GM18868 (cell line): ENCODE results near the gene GCLC.

ENCODE experiments used
- ATAC-seq: cut with Tn5 transposase; IDR thresholded peaks from one replicate; pipeline ENCODE4 v1.9.1; 2021; ENCODE audit warnings: mild to moderate bottlenecking, moderate library complexity; ENCODE audit not compliant: unreplicated experiment

The GCLC gene

DNA sequence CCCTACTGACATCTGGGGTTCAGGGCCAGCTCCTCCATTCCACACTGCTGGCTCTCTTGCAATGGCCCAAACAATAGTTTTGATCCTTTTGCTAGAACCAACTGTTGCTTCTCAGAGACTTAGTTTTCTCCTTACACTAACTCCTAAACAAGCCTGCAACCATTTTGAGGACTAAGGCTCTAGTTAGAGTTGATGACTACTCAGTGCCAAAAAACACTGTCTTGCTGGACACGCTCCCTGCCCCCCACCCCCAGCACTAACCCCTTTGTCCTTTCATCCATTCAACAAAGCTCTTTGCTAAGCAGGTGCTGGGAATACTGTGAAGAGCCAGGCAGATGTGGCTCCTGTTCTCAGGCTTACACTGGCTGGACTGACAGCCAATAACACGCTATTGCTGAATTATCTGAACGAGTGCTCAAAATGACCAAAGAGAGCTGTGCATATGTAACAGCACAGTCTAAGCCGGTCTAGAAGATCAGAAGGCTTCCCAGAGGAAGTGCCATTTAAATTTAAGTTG, 17.6 kb downstream of the GCLC start:
- no peak for ATAC-seq

GRCh38 chr6:53526000-53526399, 18.9 kb downstream of the GCLC start:
- no peak for ATAC-seq

DNA sequence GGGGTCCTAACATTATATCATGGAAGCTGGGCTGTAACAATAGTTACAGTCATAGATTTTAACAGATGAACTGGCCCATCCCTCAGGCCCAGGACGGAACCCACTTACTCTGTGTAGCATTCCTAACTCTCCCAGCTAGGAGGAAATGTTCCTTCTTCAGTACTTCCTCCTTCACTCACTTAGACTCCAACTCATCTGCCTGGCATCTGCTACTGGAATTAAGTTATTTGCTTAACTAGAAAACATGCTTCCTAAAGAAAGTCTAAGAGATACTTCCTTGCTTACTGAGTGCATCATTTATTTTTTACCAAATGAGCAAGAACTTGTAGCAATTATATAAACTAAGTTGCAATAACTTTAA, 20.5 kb downstream of the GCLC start:
- no peak for ATAC-seq

DNA sequence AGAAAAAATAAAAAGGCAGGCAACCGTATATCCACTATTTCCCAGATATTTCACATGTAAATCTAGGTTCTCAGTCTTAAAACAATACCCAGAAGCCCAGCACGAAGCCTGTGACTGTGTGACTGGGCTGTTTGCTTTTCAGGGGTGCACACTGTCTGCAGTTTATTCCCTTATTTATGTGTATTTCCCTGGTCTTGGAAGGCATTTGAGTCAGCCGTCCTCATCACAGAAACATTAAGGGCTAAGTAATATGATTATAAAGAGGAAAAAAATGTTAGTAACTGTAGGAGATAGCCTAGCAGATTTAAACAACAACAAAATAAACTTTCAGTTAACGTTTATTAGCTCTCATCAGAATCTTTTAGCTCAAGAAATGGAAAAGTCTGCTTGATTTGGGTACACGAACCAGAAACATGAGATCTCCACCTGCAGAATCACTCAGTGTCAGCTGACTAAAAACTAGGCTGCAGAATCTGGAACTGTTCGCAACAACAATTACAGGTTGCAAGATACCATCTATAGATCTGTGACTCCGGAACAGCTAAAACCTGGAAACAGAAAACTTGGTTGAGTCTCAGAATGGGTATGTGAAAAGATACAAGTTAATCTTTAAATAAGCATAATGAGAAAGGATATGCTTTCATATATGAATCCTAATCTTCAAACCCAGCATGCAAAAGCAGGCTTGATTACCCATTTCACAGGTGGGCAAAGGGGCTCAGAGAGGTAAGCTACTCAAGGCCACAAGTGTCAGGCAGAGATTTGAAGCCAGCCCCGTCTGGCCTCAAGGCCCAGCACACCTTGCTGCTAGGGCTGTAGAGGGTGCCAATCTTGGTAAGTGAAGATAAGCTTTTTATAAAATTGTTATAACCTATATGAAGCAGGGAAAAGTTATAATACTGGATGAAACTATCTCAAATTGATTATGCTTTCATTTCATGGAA, 21.1 kb downstream of the GCLC start:
- ATAC-seq = no peak

DNA sequence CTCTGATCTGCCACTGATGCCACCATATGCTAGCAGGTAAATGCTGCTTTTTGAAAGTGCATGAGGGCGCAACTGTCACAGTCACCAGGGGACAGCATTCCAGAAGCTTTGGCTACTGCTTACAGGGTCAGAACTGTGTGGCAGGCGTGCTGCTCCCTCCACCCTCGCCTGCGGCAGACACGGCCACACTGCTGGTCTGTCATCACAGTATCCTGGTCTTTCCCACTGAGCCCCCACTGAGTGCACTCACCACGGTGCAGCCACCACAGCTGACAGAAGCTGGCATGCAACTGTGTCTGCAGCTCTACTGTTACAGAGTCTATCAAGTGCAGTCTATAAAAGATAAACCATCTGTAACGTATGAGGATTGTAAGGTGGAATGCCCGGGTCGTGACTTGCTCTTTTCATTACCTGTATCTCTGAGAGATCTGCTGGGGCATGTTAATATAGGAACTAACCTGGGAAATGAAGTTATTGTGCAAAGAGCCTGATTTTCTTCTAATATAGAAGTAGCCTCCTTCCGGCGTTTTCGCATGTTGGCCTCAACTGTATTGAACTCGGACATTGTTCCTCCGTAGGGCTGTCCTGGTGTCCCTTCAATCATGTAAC, 24.5 kb downstream of the GCLC start:
- no peak for ATAC-seq

- ATAC-seq = no peak
These were observed 26.0 kb downstream of the GCLC start for GRCh38 chr6:53518862-53519261.

GRCh38 chr6:53517021-53517420, 27.9 kb downstream of the GCLC start:
- no peak for ATAC-seq

DNA sequence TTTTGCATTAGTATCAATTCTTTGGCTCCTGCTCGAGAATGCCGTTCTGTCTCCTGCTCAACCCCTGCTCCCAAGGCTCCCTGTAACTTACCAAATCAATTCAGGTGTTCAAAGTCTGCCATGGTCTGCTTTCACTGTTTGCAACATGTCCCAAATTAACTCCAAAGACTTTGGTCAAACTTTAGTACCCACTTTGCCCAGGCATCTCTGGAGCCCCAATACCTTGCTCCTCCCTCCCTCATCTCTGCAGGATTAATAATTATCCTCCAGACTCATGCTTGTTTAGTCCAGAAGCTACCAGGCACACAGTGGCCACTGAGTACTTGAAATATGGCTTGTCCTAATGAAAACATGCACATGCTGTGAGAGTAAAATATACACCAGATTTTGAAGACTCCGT, 30.2 kb downstream of the GCLC start:
- ATAC-seq = no peak

GRCh38 chr6:53513519-53513966, 31.4 kb downstream of the GCLC start:
- ATAC-seq = no peak

GRCh38 chr6:53513056-53513455, 31.8 kb downstream of the GCLC start:
- no peak for ATAC-seq

DNA sequence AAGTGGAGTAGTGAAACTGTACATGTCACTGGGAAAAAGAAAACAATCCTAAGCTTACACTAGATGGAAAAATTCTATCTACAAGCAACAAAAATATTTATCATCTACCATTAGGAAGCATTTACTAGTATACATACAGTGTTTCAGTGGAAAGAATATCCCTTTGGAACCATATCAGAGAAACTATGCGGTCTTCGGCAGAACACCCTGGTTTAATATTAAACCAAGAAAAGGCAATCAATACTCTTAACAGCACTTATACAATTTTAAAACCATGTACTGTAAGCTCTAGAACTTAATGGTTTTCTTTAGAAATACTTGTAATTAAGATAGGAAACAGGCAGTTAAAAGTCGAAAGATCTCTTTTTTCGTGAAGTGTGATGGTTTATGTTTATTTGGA, 32.3 kb downstream of the GCLC start:
- ATAC-seq = no peak

- no peak for ATAC-seq
These were observed 34.2 kb downstream of the GCLC start for GRCh38 chr6:53510746-53511145.

DNA sequence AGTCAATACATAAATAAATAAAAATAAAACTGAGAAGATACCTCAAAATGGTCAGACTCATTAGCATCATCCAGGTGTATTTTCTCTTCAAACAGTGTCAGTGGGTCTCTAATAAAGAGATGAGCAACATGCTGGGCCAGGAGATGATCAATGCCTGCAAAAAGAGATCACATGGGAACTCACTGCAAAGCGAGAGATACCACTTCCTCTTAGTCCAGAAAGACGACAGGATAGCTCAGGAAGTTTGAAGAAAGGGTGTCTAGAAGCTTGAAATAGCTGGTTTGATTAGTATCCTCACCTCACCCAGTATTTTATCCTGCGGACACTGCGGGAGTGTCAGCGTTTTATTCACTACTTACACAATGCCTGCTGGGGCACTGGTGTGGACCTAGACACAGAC, 38.0 kb downstream of the GCLC start:
- no peak for ATAC-seq

- ATAC-seq = no peak
These were observed 40.4 kb downstream of the GCLC start for GRCh38 chr6:53504512-53504911.

DNA sequence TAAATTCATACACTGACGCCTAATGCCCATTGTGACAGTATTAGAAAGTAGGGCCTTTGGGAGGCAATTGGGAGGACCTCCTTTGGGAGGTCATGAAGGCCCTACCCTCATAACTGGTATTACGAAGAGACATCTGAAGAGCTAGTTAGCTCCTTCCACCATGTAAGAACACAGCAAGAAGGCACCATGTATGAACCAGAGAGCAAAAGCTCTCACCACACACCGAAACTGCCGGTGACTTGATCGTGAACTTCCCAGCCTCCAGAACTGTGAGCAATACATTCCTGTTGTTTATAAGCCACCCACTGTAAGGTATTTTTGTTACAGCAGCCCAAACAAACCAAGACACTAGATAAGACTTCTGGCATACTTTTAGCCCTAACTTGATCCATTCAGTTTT, 41.8 kb downstream of the GCLC start:
- no peak for ATAC-seq

GRCh38 chr6:53501432-53501831, 43.5 kb downstream of the GCLC start:
- ATAC-seq = no peak

GRCh38 chr6:53500095-53500494, 44.8 kb downstream of the GCLC start:
- no peak for ATAC-seq

DNA sequence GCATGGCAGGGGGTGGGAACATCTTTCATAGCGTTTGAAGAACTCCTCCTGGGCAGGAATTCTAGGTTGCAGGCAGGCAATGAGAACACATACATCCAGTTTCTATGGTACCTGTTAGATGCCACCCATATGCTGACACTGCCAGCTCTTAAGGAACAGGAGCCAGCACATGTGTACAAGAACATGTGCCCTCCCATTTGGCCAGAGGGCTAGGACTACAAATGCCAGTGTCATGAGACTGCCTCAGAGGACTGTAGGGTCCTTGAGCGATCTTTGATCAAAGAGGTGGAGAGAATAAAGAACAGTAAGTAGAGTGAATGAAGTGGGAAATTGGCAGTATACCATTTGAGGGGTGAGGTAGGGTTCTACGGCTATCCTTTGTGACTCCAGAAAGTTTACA, 45.8 kb downstream of the GCLC start:
- ATAC-seq = no peak

DNA sequence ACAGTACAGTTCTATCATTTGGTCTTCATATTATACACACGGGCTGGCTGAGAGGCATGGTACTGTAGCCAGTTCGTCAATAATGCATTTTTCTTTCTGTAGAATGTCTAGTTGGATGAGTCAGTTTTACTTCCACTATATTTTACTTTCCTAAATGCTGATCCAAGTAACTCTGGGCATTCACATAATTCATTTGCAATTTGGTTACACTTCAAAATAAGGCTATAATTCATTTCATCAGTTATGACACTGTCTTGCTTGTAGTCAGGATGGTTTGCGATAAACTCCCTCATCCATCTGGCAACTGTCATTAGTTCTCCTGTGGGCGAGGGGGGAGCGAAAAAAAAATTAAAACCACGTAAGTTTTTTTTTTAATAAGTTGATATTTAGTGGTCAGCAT, 46.3 kb downstream of the GCLC start:
- ATAC-seq = no peak

- ATAC-seq = no peak
These were observed 47.0 kb downstream of the GCLC start for GRCh38 chr6:53497905-53498304.

GRCh38 chr6:53496797-53497375, 48.0 kb downstream of the GCLC start:
- no peak for ATAC-seq
